ENCODE data around the gene SPPL3.

SPPL3 gene

GRCh38 chr12:120767071-120768024, 136.8 kb downstream of the SPPL3 start:
- DNase-seq: no peak

GRCh38 chr12:120766566-120766965, 137.6 kb downstream of the SPPL3 start:
- DNase-seq: no peak

- no peak for DNase-seq
These were observed 139.3 kb downstream of the SPPL3 start for GRCh38 chr12:120764816-120765215.

- no peak for DNase-seq
These were observed 140.9 kb downstream of the SPPL3 start for GRCh38 chr12:120763250-120763649.

- DNase-seq: no peak
These were observed 142.1 kb downstream of the SPPL3 start for GRCh38 chr12:120762086-120762485.

GRCh38 chr12:120761519-120761934, 142.6 kb downstream of the SPPL3 start:
- DNase-seq: no peak

GRCh38 chr12:120760349-120761254, 143.6 kb downstream of the SPPL3 start:
- no peak for DNase-seq

GRCh38 chr12:120759591-120760348, 144.4 kb downstream of the SPPL3 start:
- DNase-seq: no peak

GRCh38 chr12:120758798-120759590, 145.2 kb downstream of the SPPL3 start:
- no peak for DNase-seq

GRCh38 chr12:120757949-120758348, 146.2 kb downstream of the SPPL3 start:
- DNase-seq: no peak

- DNase-seq: no peak
These were observed 146.9 kb downstream of the SPPL3 start for GRCh38 chr12:120757226-120757742.

GRCh38 chr12:120755269-120755668, 148.9 kb downstream of the SPPL3 start:
- DNase-seq: no peak

- DNase-seq: no peak
These were observed 149.4 kb downstream of the SPPL3 start for GRCh38 chr12:120754792-120755191.

- no peak for DNase-seq
These were observed 152.8 kb downstream of the SPPL3 start for GRCh38 chr12:120751389-120751788.

- no peak for DNase-seq
These were observed 153.4 kb downstream of the SPPL3 start for GRCh38 chr12:120750806-120751205.

GRCh38 chr12:120749256-120749655, 154.9 kb downstream of the SPPL3 start:
- DNase-seq: no peak

GRCh38 chr12:120748242-120748641, 155.9 kb downstream of the SPPL3 start:
- no peak for DNase-seq

- no peak for DNase-seq
These were observed 159.2 kb downstream of the SPPL3 start for GRCh38 chr12:120744922-120745493.

GRCh38 chr12:120741476-120742421, 162.4 kb downstream of the SPPL3 start:
- no peak for DNase-seq

- no peak for DNase-seq
These were observed 163.3 kb downstream of the SPPL3 start for GRCh38 chr12:120740871-120741270.

Data from MV-4-11 (cell line).